ENCODE measurements around the gene MOV10L1. TPM values are rescaled to one million over a fixed set of nuclear protein-coding genes. Genes with fewer than 3 reads are reported as not detected.
"Not testable (repeated sequence)": the region's sequence is repeated elsewhere in the genome, so short reads cannot be mapped to it uniquely, and the experiment has no call there.

Gene MOV10L1
- total RNA-seq, 3 donors from 2014 or later: not detected

DNA sequence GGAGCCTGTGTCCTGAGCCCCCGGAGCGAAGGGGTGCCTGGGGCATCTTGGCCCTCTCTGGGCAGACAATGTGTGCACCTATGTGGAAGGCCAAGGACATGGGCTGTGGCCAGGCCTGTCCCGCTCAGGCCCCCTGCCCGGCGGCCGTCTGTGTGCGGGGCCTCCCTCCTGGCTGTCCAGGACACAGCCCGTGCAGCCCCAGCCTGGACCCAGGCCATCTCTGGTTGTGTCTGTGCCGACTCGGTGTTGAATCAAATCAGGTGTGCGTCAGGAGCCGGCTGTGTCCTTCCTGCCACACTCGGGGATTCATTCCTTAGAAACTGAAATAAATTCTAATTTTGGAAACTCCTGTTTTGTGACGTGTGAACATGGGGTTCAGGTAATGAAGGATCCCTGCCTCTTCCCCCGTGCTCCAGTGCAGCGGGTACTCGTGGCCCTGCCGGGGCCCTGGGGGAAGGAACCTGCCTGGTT lies 109.5 kb downstream of the MOV10L1 start:
- ATAC-seq: no peak
- Mint-ChIP-seq H3K27me3 (ENCODE audit: low read depth) (no peaks in the 10 kb centered on the region), H3K4me1 (ENCODE audit: low read depth) (peaks cover 18% of the 10 kb centered on the region)

DNA sequence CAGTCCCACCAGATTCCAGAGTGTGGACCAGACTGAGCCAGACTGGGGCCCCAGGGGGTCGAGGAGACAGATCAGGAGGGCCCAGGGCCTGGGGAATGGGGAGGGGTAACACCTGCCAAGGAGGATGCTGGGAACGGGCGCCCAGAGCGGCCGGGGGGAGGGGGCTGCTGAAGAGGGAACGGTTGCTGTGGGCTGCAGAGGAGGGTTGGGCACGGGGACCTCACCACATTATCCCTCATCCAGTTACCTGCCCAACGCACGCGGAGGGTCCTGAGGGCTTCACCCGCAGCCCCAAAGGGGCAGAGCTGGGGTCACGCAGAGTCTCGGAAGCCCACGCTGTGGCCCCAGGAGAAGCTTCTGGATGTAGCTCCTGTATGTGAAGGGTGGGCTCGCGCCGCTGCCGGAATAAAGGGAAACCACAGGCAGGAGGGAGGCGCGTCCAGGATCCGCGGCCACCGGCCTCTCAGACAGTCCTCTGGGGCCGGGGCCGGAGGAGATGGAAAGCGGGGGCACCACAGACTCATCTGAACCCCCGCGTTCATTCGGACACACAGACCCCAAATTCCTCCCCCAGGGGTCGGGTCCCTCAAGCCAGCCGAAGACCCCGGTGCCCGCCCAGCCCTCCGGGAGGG lies 110.1 kb downstream of the MOV10L1 start:
- H3K9me3 Mint-ChIP-seq: no peaks in the 10 kb centered on the region
- H3K27me3 Mint-ChIP-seq (ENCODE audit: low read depth): no peaks in the 10 kb centered on the region
- H3K4me3 Mint-ChIP-seq: peak overlapping the region; percentile 70
- DNase-seq (no peak), ATAC-seq (peak in 1 of 2 donors; percentile 1)
- H3K36me3 Mint-ChIP-seq (ENCODE audit: insufficient read depth): peaks cover 10% of the 10 kb centered on the region
- H3K4me1 Mint-ChIP-seq (ENCODE audit: low read depth): peaks cover 22% of the 10 kb centered on the region

More for the DNA sequence above, 109.5 kb downstream of the MOV10L1 start:
- no peaks in the 10 kb centered on the region for H3K9me3 Mint-ChIP-seq
- peak overlapping the region; percentile 70 for H3K4me3 Mint-ChIP-seq
- H3K36me3 Mint-ChIP-seq (ENCODE audit: insufficient read depth): peaks cover 7% of the 10 kb centered on the region
- no peak for DNase-seq

DNA sequence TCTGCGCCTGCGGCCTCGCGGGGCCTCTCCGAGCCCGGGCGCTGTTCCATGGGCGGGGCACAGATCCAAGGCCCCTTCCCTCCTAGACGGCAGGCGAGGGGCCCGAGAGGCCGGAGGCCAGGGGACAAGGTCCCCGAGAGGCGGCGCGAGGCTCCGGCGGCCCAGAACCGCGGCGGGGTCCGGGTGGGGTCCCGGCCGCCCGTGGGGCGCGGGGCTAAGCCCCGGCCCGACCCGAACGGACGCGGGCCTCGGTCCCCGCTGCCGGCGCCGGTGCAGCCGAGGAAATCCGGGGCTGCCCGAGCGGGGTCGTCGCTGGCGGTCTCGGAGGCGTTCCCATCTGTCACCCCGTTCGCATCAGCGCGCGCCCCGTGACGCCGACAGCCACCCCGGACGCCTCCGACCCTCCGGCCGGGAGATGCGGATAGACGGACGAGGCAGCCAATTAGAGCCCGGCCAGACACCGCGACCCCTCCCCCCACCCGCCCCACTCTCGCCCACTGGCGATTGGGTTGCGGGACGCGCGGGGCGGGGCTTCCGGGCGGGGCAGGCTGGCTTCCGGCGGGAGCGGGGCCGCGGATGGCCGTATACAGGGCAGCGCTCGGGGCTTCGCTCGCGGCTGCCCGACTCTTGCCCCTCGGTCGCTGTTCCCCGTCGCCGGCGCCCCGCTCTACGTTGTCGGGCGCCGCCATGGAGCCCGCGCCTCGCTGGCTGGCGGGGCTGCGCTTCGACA lies 110.8 kb downstream of the MOV10L1 start, which contains the start of gene SELENOO:
SELENOO (plus strand) TSS at position 551 of the 730 bp plus-strand sequence; CDS start at position 577, 26 bp downstream.
- Mint-ChIP-seq H3K4me1 (ENCODE audit: low read depth) (peaks cover 24% of the 10 kb centered on the region), H3K9me3 (no peaks in the 10 kb centered on the region), H3K4me3 (peak within 1 kb of the TSS; percentile 83), H3K27me3 (ENCODE audit: low read depth) (no peaks in the 10 kb centered on the region), H3K36me3 (ENCODE audit: insufficient read depth) (peaks cover 15% of the 10 kb centered on the region)
- peak; percentile 92 for ATAC-seq
- DNase-seq: peak; percentile 86

DNA sequence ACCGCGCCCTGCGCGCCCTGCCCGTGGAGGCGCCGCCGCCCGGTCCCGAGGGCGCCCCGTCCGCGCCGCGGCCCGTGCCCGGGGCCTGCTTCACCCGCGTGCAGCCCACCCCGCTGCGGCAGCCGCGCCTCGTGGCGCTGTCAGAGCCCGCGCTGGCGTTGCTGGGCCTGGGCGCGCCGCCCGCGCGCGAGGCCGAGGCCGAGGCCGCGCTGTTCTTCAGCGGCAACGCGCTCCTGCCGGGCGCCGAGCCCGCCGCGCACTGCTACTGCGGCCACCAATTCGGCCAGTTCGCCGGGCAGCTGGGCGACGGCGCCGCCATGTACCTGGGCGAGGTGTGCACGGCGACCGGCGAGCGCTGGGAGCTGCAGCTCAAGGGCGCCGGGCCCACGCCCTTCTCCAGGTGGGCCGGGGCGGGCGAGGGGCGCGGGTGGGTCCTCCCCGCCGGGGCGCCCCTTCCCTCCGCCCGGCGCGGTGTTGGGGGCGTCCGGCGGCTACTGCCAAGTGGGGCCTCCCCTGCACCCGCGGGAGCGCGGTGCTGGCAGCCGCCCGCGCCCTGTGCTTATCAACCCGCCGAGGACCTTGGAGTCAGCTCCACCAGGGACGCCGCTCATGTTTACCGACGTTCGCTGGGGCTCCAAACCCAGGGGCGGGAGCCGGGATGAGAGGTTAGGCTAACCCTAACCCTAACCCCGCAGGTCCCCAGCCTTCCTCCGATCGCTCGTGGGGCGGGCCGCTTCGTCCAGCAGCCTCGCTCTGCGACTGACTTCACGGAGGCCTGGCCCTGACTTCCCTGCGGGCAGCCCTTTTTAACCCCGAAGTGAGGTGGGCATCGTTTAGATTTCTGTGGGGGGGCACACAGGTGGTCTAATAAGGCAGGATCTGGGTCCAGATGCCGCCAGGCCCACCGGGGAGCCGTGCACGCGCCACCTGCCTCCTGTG lies 111.7 kb downstream of the MOV10L1 start:
- Mint-ChIP-seq H3K4me3 (peak overlapping the region; percentile 83), H3K9me3 (no peaks in the 10 kb centered on the region)
- DNase-seq: no peak

DNA sequence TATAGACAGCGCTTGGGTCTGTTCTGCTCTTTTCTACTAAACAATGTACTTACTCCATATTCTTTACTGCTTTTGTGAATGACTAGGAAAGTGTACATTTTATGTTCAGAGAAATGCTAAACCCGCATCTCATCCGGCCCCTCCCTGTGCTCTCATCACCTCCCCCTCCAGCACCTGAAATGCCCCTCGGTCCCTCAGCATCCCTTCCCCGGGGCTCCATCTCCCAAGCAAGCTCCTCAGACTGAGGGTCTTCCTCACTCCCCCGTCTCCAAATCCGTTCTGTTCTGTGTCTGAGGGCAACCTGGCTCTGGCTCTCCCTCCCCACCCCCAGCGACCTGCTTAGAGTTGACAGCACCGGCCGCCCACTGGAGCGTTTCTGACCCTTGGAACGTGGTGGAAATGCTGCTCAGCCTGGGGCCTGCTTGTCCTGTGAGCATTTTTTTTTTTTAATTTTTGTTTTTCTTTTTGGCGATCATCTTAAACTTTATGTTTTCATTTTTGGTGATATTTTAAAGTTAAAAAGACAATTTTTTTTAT lies 112.4 kb downstream of the MOV10L1 start:
- Mint-ChIP-seq H3K9me3 (no peaks in the 10 kb centered on the region), H3K4me1 (ENCODE audit: low read depth) (peaks cover 24% of the 10 kb centered on the region), H3K27me3 (ENCODE audit: low read depth) (no peaks in the 10 kb centered on the region), H3K4me3 (peak overlapping the region; percentile 83), H3K36me3 (ENCODE audit: insufficient read depth) (peaks cover 15% of the 10 kb centered on the region)
- DNase-seq (no peak), ATAC-seq (no peak)

More for the DNA sequence above, 111.7 kb downstream of the MOV10L1 start:
- Mint-ChIP-seq H3K27me3 (ENCODE audit: low read depth) (no peaks in the 10 kb centered on the region), H3K36me3 (ENCODE audit: insufficient read depth) (peaks cover 15% of the 10 kb centered on the region), H3K4me1 (ENCODE audit: low read depth) (peaks cover 24% of the 10 kb centered on the region)
- peak; percentile 36 to 44 for ATAC-seq

DNA sequence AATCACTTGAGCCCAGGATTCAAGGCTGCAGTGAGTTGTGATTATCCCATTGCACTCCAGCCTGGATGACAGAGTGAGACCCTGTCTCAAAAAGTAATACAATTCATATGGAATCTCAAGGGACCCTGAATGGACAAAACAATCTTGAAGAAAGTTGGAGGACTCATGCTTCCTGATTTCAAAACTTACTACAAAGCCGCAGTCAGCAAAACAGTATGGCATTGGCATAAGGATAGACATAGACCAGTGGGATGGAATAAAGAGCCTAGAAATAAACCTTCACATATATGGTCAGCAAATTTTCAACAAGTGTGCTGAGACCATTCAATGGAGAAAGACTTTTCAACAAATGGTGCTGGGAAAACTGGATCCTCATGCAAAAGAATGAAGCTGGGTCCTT lies 113.5 kb downstream of the MOV10L1 start:
- Mint-ChIP-seq H3K4me1 (ENCODE audit: low read depth) (peaks cover 24% of the 10 kb centered on the region), H3K4me3 (no peak overlapping the region), H3K36me3 (ENCODE audit: insufficient read depth) (peaks cover 15% of the 10 kb centered on the region), H3K27me3 (ENCODE audit: low read depth) (no peaks in the 10 kb centered on the region), H3K9me3 (no peaks in the 10 kb centered on the region)
- DNase-seq (no peak), ATAC-seq (no peak)

DNA sequence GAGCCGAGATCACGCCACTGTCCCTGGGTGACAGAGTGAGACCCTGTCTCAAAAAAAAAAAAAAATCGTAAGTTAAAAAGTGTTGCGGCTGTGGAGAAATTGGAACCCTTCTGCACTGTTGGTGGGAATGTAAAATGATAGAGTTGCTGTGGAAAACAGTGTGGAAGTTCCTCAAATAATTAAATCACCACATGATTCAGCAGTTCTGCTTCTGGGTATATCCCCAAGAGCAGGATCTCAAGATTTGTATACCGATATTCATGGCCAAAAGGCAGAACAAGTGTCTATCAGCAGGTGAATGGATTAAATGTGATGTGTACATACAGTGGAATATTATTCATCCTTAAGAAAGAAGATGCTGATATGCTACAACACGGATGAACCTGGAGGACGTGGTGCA lies 114.8 kb downstream of the MOV10L1 start:
- ATAC-seq (no peak), DNase-seq (no peak)
- Mint-ChIP-seq H3K36me3 (ENCODE audit: insufficient read depth) (peaks cover 15% of the 10 kb centered on the region), H3K27me3 (ENCODE audit: low read depth) (no peaks in the 10 kb centered on the region), H3K9me3 (no peaks in the 10 kb centered on the region), H3K4me3 (no peak overlapping the region), H3K4me1 (ENCODE audit: low read depth) (peaks cover 21% of the 10 kb centered on the region)

DNA sequence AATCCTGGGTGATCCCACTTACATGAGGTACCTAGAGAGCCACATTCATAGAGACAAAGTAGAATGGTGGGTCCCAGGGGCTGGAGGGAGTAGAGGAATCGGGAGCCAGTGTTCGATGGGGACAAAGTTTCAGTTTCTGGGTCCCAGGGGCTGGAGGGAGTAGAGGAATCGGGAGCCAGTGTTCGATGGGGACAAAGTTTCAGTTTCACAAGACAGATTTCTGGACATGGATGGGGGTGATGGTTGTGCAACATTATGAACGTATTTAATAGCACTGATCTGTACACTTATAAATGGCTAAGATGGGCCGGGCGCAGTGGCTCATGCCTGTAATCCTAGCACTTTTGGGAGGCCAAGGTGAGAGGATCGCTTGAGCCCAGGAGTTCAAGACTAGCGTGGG lies 115.2 kb downstream of the MOV10L1 start:
- not testable (repeated sequence) for H3K4me3 Mint-ChIP-seq

DNA sequence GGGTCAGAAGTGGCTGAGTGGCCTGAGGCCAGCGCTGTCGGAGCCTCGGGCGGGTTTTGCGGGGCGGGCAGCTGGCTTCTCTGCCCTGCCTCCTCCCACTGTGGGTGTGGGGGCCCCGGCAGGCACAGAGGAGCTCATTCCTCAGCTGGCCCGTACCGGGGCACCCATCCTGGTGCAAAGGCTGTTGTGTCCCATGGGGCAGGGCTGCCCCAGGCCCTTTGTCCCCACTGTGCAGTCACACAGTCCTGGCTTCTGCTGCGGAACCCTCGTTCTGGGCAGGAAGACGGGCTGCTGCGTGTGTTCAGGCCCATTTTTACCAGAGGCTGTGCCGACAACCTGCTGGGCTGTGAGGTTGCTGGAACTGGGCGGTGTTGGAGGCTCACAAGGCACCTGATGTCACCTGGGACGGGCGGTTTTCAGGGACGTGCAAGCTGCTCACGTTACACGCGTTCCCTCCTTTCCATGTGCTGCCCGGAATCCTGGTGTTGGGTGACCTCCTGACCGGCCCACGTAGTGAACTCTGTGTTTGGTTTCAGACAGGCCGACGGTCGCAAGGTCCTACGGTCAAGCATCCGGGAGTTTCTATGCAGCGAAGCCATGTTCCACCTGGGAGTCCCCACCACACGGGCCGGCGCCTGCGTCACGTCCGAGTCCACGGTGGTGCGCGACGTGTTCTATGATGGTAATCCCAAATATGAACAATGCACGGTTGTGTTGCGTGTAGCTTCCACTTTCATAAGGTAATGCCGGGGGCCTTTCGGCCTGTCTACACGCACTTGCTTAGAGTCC lies 116.2 kb downstream of the MOV10L1 start:
- H3K4me1 Mint-ChIP-seq (ENCODE audit: low read depth): peaks cover 24% of the 10 kb centered on the region
- peaks cover 19% of the 10 kb centered on the region for H3K36me3 Mint-ChIP-seq (ENCODE audit: insufficient read depth)
- H3K9me3 Mint-ChIP-seq: no peaks in the 10 kb centered on the region
- H3K4me3 Mint-ChIP-seq: no peak overlapping the region
- DNase-seq (no peak), ATAC-seq (no peak)
- no peaks in the 10 kb centered on the region for H3K27me3 Mint-ChIP-seq (ENCODE audit: low read depth)

More for the DNA sequence above, 115.2 kb downstream of the MOV10L1 start:
- ATAC-seq; DNase-seq; H3K27me3 Mint-ChIP-seq (ENCODE audit: low read depth); H3K9me3 Mint-ChIP-seq: not testable (repeated sequence)
- H3K4me1 Mint-ChIP-seq (ENCODE audit: low read depth): peaks cover 24% of the 10 kb centered on the region
- H3K36me3 Mint-ChIP-seq (ENCODE audit: insufficient read depth): peaks cover 18% of the 10 kb centered on the region

DNA sequence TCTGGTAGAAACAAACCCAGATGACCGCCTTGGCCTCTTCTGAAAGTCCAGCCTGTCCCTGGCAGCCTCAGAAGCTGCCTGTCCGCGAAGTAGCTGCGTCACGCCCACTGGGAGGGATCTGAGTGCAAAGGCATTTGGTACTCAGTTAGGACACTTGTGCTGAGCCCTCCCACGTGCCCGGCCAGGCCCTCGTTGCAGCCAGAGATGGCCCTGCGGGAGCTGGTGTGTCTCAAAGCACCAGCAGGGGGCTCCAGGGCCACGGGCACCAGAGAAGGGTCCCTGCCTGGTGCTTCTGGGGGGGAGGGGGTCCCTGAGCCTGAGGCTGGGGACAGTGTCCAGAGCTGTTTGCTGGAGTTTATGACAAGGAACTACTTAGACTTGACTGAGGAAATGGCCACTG lies 116.8 kb downstream of the MOV10L1 start:
- H3K36me3 Mint-ChIP-seq (ENCODE audit: insufficient read depth): peaks cover 23% of the 10 kb centered on the region
- no peaks in the 10 kb centered on the region for H3K9me3 Mint-ChIP-seq
- peaks cover 26% of the 10 kb centered on the region for H3K4me1 Mint-ChIP-seq (ENCODE audit: low read depth)
- no peaks in the 10 kb centered on the region for H3K27me3 Mint-ChIP-seq (ENCODE audit: low read depth)
- H3K4me3 Mint-ChIP-seq: no peak overlapping the region
- ATAC-seq: no peak
- no peak for DNase-seq

DNA sequence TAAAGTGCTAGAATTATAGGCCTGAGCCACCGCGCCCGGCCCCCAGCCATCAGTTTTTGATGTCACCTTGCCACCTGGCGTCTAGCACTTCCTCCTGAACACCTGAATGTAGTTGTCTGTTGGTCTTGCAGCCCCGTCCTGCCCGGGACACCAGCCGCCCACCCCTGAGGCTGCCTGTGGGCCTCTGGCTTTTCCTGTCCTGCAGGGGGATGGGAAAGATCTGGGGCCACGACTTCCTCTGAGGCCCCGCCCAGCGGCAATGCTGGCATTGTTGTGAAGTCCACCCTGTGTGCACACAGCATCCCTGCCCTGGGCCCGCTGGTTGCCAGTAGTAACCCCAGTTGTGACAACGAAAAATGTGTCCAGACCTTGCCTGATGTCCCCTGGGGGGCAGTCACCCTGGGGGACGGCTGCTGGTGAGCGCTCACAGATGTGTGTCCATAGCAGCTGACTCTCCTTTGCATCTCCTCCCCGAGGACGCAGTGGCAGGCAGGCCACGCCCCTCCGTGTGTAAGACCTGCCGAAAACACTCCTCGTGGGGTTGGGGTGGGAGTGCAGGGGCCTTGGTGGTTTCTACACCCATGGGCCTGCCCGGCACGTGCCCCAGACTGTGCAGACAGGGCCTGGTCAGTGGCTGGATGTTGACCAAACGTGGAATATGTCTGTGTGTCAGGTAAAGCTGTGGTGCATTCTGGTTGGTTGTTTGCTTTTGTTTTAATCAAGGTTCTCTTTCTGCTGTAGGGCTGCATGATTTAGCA lies 117.8 kb downstream of the MOV10L1 start:
- Mint-ChIP-seq H3K27me3 (ENCODE audit: low read depth) (no peaks in the 10 kb centered on the region), H3K4me3 (no peak overlapping the region), H3K9me3 (no peaks in the 10 kb centered on the region), H3K4me1 (ENCODE audit: low read depth) (peaks cover 20% of the 10 kb centered on the region), H3K36me3 (ENCODE audit: insufficient read depth) (peaks cover 26% of the 10 kb centered on the region)
- ATAC-seq (no peak), DNase-seq (no peak)

DNA sequence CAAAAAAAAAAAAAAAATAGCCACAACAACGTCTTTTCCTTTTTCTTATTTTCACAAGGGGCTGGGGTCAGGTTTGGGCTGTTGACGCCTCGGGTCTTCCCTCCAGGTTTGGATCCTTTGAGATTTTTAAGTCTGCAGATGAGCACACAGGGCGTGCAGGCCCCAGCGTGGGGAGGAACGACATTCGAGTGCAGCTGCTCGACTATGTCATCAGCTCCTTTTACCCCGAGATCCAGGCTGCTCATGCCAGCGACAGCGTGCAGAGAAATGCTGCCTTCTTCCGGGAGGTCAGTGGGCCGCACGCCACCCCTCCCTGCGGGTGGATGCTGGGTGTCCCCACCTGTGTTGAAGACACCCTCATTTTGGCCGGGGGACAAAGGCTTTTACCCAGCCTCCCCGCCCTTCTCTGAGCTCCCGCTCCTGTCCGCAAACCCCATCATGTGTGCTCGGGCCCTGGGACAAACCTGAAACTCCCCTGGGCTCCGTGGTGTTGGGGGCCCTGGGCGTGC lies 118.7 kb downstream of the MOV10L1 start:
- ATAC-seq (no peak), DNase-seq (no peak)
- Mint-ChIP-seq H3K9me3 (no peaks in the 10 kb centered on the region), H3K36me3 (ENCODE audit: insufficient read depth) (peaks cover 26% of the 10 kb centered on the region), H3K4me3 (no peak overlapping the region), H3K27me3 (ENCODE audit: low read depth) (no peaks in the 10 kb centered on the region), H3K4me1 (ENCODE audit: low read depth) (peaks cover 20% of the 10 kb centered on the region)
